GM21528 (cell line): Measurements from ENCODE around the gene PSRC1.

Source experiments
- ATAC-seq: cut with Tn5 transposase; IDR thresholded peaks from one replicate; pipeline ENCODE4 v1.9.1; 2021; ENCODE audit warnings: mild to moderate bottlenecking, moderate library complexity; ENCODE audit not compliant: unreplicated experiment, low FRiP score

PSRC1 gene

GRCh38 chr1:109273570-109274288 is 9.2 kb downstream of the PSRC1 start:
- no peak for ATAC-seq

- no peak for ATAC-seq
Observed at GRCh38 chr1:109272831-109273547, 10.0 kb downstream of the PSRC1 start.

GRCh38 chr1:109272021-109272799 is 10.7 kb downstream of the PSRC1 start:
- no peak for ATAC-seq

GRCh38 chr1:109271458-109271857 is 11.5 kb downstream of the PSRC1 start:
- ATAC-seq = no peak

- ATAC-seq = no peak
Observed at GRCh38 chr1:109270623-109271317, 12.2 kb downstream of the PSRC1 start.

- ATAC-seq = no peak
Observed at GRCh38 chr1:109269981-109270622, 12.8 kb downstream of the PSRC1 start.

GRCh38 chr1:109269212-109269980 is 13.5 kb downstream of the PSRC1 start:
- no peak for ATAC-seq

GRCh38 chr1:109268431-109269211 is 14.3 kb downstream of the PSRC1 start:
- no peak for ATAC-seq

- ATAC-seq = no peak
Observed at GRCh38 chr1:109267743-109268300, 15.1 kb downstream of the PSRC1 start.

- no peak for ATAC-seq
Observed at GRCh38 chr1:109266965-109267364, 16.0 kb downstream of the PSRC1 start.

- no peak for ATAC-seq
Observed at GRCh38 chr1:109265741-109266330, 17.1 kb downstream of the PSRC1 start.

GRCh38 chr1:109265016-109265415 is 17.9 kb downstream of the PSRC1 start:
- no peak for ATAC-seq

- no peak for ATAC-seq
Observed at GRCh38 chr1:109264379-109264755, 18.6 kb downstream of the PSRC1 start.

GRCh38 chr1:109263597-109264378 is 19.2 kb downstream of the PSRC1 start:
- no peak for ATAC-seq

GRCh38 chr1:109263234-109263596 is 19.7 kb downstream of the PSRC1 start:
- ATAC-seq = no peak

- no peak for ATAC-seq
Observed at GRCh38 chr1:109262231-109263055, 20.5 kb downstream of the PSRC1 start.

GRCh38 chr1:109261578-109261977 is 21.4 kb downstream of the PSRC1 start:
- ATAC-seq = no peak
